D341Med (cell line): ENCODE results near the gene TRPM6.
A peak's percentile ranks its signal among the peaks of the same experiment; 100 is the strongest.
"Not testable (repeated sequence)": the region's sequence is repeated elsewhere in the genome, so short reads cannot be mapped to it uniquely, and the experiment has no call there.

ENCODE experiments used
- DNase-seq: peaks from one replicate; pipeline ENCODE4 v3.0.0; 2012; ENCODE audit warnings: low spot score

Gene TRPM6

GRCh38 chr9:74856989-74857388, 30.7 kb downstream of the TRPM6 start:
- DNase-seq = no peak

- DNase-seq = no peak
Observed at GRCh38 chr9:74855072-74855471, 32.6 kb downstream of the TRPM6 start.

- DNase-seq = not testable (repeated sequence)
Observed at GRCh38 chr9:74853024-74853423, 34.7 kb downstream of the TRPM6 start.

- DNase-seq = no peak
Observed at GRCh38 chr9:74848153-74848525, 39.6 kb downstream of the TRPM6 start.

- DNase-seq = no peak
Observed at GRCh38 chr9:74847478-74848152, 40.1 kb downstream of the TRPM6 start.

GRCh38 chr9:74846766-74847165, 41.0 kb downstream of the TRPM6 start:
- no peak for DNase-seq

- DNase-seq = no peak
Observed at GRCh38 chr9:74838351-74838750, 49.4 kb downstream of the TRPM6 start.

GRCh38 chr9:74824654-74825053, 63.1 kb downstream of the TRPM6 start:
- DNase-seq = no peak

- no peak for DNase-seq
Observed at GRCh38 chr9:74821636-74822035, 66.1 kb downstream of the TRPM6 start.

GRCh38 chr9:74817816-74818215, 69.9 kb downstream of the TRPM6 start:
- DNase-seq = no peak

GRCh38 chr9:74817281-74817810, 70.4 kb downstream of the TRPM6 start:
- DNase-seq = no peak

GRCh38 chr9:74810200-74810599, 77.5 kb downstream of the TRPM6 start:
- no peak for DNase-seq

- DNase-seq = no peak
Observed at GRCh38 chr9:74804018-74804385, 83.7 kb downstream of the TRPM6 start.

GRCh38 chr9:74803376-74804017, 84.2 kb downstream of the TRPM6 start:
- no peak for DNase-seq

GRCh38 chr9:74800226-74800625, 87.5 kb downstream of the TRPM6 start:
- no peak for DNase-seq

GRCh38 chr9:74795803-74796202, 91.9 kb downstream of the TRPM6 start:
- DNase-seq = no peak

- no peak for DNase-seq
Observed at GRCh38 chr9:74795081-74795480, 92.6 kb downstream of the TRPM6 start.

- no peak for DNase-seq
Observed at GRCh38 chr9:74784506-74784905, 103.2 kb downstream of the TRPM6 start.

GRCh38 chr9:74783408-74783807, 104.3 kb downstream of the TRPM6 start:
- no peak for DNase-seq

GRCh38 chr9:74777136-74777879, 110.4 kb downstream of the TRPM6 start:
- DNase-seq = peak; percentile 62

- DNase-seq = no peak
Observed at GRCh38 chr9:74775396-74775795, 112.3 kb downstream of the TRPM6 start.

GRCh38 chr9:74773886-74774479, 113.7 kb downstream of the TRPM6 start:
- DNase-seq = peak; percentile 64

GRCh38 chr9:74772121-74772520, 115.6 kb downstream of the TRPM6 start:
- DNase-seq = no peak
